Measurements from ENCODE around the gene TSHZ1.

Gene TSHZ1

DNA sequence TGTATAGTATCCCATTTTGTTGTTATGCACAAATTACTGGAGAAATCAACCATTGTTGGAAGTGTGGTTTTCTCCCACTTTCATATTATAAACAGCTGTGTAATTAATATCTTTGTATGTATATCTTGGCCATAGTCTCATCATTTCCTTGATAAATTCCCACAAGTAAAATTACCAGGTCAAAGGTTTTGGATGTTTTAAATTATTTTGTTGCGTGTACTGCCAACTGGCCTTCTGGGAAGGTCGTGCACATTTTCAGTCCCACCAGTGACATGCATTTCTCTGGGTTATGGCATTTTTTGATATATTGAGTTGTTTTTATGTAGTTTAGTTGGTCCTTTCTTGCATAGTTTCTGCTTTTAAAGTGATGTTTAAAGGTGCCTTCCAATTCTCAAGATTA, 41.5 kb downstream of the TSHZ1 start:
- TF ChIP-seq MYC (IDR thresholded peaks at IDR 0.05; ENCODE audit: low read depth, low read length) (no peak), POLR2A (IDR thresholded peaks at IDR 0.05; ENCODE audit: extremely low read depth, insufficient read length) (no peak)
- TF ChIP-seq, protein P1, sequence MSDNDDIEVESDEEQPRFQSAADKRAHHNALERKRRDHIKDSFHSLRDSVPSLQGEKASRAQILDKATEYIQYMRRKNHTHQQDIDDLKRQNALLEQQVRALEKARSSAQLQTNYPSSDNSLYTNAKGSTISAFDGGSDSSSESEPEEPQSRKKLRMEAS (IDR thresholded peaks at IDR 0.05; ENCODE audit: low read depth, low read length): no peak
- TF ChIP-seq, protein P2, sequence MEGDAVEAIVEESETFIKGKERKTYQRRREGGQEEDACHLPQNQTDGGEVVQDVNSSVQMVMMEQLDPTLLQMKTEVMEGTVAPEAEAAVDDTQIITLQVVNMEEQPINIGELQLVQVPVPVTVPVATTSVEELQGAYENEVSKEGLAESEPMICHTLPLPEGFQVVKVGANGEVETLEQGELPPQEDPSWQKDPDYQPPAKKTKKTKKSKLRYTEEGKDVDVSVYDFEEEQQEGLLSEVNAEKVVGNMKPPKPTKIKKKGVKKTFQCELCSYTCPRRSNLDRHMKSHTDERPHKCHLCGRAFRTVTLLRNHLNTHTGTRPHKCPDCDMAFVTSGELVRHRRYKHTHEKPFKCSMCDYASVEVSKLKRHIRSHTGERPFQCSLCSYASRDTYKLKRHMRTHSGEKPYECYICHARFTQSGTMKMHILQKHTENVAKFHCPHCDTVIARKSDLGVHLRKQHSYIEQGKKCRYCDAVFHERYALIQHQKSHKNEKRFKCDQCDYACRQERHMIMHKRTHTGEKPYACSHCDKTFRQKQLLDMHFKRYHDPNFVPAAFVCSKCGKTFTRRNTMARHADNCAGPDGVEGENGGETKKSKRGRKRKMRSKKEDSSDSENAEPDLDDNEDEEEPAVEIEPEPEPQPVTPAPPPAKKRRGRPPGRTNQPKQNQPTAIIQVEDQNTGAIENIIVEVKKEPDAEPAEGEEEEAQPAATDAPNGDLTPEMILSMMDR (IDR thresholded peaks at IDR 0.05; ENCODE audit: low read depth, low read length): no peak
- DNase-seq (ENCODE audit: low read depth): no peak
- H3K4me3 ChIP-seq (ENCODE audit: low read depth, low read length): no peak overlapping the region

DNA sequence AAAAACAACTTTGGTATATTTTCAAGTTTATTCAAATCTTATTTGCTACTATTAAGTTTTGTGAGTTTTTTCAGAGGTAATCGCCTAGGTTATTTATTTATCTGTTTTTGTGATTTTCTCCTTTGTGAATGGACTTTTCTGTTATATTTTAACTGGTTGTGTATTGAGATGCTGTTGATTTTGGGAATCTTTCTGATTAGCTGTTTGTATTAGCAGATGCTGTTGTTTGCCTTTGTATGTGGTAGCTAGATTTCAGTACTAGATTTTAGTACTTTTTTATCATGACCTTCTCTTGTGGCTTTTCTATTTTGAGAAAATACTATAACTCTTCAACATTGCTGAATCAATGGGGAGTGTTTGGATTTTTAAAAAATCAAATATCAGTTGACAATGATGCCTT, 42.4 kb downstream of the TSHZ1 start:
- H3K4me3 ChIP-seq (ENCODE audit: low read depth, low read length): no peak overlapping the region

DNA sequence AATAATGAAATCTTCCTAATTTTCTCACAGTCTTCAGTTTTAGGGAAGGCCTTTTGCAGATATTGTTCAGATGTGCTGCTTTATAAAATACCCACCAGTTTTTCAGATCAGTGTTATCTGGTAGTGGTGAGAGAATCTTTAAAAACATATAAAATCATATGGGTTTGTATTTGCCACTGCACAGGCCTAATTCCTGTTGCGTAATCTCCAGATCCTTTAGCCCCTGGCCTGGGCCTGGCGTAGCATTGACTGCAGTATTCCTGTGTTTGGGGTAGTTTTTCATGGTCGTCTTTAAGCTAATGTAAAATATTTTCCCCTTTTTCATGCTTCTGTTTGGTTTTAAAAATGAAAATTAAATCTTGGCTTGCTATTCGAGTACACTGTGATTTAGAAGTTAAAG, 43.2 kb downstream of the TSHZ1 start:
- H3K4me3 ChIP-seq (ENCODE audit: low read depth, low read length): no peak overlapping the region
- DNase-seq (ENCODE audit: low read depth): peak; percentile 39
- TF ChIP-seq, protein P2 (IDR thresholded peaks at IDR 0.05; ENCODE audit: low read depth, low read length): no peak
- TF ChIP-seq POLR2A (IDR thresholded peaks at IDR 0.05; ENCODE audit: extremely low read depth, insufficient read length): no peak
- TF ChIP-seq MYC (IDR thresholded peaks at IDR 0.05; ENCODE audit: low read depth, low read length): no peak
- TF ChIP-seq, protein P1 (IDR thresholded peaks at IDR 0.05; ENCODE audit: low read depth, low read length): no peak

More for the DNA sequence above, 42.4 kb downstream of the TSHZ1 start:
- TF ChIP-seq, protein P1 (IDR thresholded peaks at IDR 0.05; ENCODE audit: low read depth, low read length): no peak
- no peak for TF ChIP-seq MYC (IDR thresholded peaks at IDR 0.05; ENCODE audit: low read depth, low read length)
- no peak for TF ChIP-seq POLR2A (IDR thresholded peaks at IDR 0.05; ENCODE audit: extremely low read depth, insufficient read length)
- TF ChIP-seq, protein P2 (IDR thresholded peaks at IDR 0.05; ENCODE audit: low read depth, low read length): no peak
- DNase-seq (ENCODE audit: low read depth): no peak

DNA sequence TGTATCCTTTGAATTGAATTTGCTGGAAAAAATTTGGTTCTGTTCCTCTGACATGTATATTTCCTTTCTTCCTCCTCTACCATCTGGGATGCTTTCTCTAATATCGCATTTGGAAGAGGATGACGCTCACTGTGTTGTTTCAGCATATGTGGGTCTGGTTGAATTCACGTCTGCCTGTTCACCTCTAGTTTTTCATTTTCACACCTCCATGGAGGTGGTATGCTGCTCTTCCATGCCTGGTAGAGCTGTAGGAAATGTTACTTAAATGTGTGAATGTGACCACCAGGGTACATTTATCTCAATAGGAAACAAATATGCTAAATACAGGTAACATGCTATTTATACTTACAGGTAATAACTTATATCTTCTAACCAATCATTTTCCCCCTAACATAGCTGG, 44.5 kb downstream of the TSHZ1 start:
- no peak for DNase-seq (ENCODE audit: low read depth)
- H3K4me3 ChIP-seq (ENCODE audit: low read depth, low read length): no peak overlapping the region
- TF ChIP-seq, protein P1 (IDR thresholded peaks at IDR 0.05; ENCODE audit: low read depth, low read length): no peak
- TF ChIP-seq MYC (IDR thresholded peaks at IDR 0.05; ENCODE audit: low read depth, low read length) (no peak), POLR2A (IDR thresholded peaks at IDR 0.05; ENCODE audit: extremely low read depth, insufficient read length) (no peak)
- TF ChIP-seq, protein P2 (IDR thresholded peaks at IDR 0.05; ENCODE audit: low read depth, low read length): no peak

DNA sequence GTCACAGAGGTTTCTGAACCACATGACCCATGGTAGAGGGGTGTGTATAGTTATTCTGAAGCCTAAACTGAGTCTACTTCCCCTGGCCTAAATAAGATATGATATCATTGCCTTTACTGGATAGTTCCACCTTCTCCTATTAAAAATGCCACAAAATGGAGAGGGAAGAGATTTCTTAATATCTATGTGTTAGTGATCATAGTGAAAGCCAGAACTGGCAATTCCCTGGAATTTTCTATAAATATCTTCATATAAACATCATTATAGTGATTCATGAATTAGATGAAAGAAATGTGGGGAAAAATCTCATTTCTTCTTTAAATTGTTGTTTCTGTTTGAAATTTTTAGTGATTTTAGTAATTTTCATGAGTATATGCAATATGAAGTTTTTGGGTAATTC, 45.8 kb downstream of the TSHZ1 start:
- no peak for DNase-seq (ENCODE audit: low read depth)
- H3K4me3 ChIP-seq (ENCODE audit: low read depth, low read length): no peak overlapping the region
- TF ChIP-seq, protein P2 (IDR thresholded peaks at IDR 0.05; ENCODE audit: low read depth, low read length): no peak
- TF ChIP-seq POLR2A (IDR thresholded peaks at IDR 0.05; ENCODE audit: extremely low read depth, insufficient read length): no peak
- TF ChIP-seq, protein P1 (IDR thresholded peaks at IDR 0.05; ENCODE audit: low read depth, low read length): no peak
- no peak for TF ChIP-seq MYC (IDR thresholded peaks at IDR 0.05; ENCODE audit: low read depth, low read length)
